ENCODE data around the gene OGN. TPM values are rescaled to one million over a fixed set of nuclear protein-coding genes. Genes with fewer than 3 reads are reported as not detected.

OGN gene
- total RNA-seq, 1 donor from 2014 or later = 9.3 TPM

- no peak for ATAC-seq
- intact Hi-C loops (cut with DNase I) = no loop called here
These were observed 4.5 kb upstream of the OGN start for GRCh38 chr9:92408747-92409478.

DNA sequence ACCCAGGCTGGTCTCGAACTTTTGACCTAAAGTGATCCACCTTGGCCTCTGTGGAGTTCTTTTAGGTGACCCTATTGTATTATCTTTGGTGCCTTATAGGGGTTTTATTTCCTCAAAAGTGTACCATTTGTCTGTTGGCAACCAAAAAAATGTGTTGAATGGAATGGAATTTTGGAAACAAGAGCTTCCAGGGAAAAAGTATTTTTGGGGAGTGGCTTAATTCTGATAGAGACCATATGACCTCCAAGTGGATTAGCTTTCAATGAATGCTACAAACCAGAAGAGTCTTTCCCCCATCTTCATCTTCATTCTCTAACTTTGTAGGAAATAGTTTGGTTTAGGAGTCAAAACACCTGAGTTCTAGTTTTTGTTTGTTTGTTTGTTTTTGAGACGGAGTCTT, 3.4 kb upstream of the OGN start:
- intact Hi-C loops (cut with DNase I) = no loop called here
- ATAC-seq (no peak), DNase-seq (ENCODE audit: missing footprints) (no peak)

More at GRCh38 chr9:92408747-92409478, 4.5 kb upstream of the OGN start:
- no peak for DNase-seq (ENCODE audit: missing footprints)

DNA sequence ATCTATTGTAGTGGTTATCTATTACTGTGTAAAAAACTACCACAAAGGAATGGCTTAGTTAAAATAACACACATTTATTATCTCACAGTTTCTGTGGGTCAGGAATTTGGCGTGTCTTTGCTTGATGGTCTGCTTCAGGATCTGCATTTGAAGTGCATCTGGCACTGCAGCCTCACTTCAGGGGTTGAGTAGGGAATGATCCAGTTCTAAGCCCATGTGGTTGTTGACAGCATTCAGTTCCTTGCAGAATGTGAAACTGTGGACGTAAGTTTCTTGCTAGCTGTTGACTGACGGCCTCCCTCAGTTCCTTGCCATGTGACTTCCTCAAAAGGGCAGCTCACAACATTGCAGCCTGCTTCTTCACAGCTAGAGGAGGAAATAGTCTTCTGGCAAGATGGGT, 2.1 kb upstream of the OGN start:
- intact Hi-C loops (cut with DNase I) = no loop called here
- ATAC-seq (peak; percentile 85), DNase-seq (ENCODE audit: missing footprints) (no peak)

- no peak for ATAC-seq
- DNase-seq (ENCODE audit: missing footprints) = no peak
- intact Hi-C loops (cut with DNase I) = no loop called here
These were observed 1.4 kb upstream of the OGN start for GRCh38 chr9:92405818-92406217.

DNA sequence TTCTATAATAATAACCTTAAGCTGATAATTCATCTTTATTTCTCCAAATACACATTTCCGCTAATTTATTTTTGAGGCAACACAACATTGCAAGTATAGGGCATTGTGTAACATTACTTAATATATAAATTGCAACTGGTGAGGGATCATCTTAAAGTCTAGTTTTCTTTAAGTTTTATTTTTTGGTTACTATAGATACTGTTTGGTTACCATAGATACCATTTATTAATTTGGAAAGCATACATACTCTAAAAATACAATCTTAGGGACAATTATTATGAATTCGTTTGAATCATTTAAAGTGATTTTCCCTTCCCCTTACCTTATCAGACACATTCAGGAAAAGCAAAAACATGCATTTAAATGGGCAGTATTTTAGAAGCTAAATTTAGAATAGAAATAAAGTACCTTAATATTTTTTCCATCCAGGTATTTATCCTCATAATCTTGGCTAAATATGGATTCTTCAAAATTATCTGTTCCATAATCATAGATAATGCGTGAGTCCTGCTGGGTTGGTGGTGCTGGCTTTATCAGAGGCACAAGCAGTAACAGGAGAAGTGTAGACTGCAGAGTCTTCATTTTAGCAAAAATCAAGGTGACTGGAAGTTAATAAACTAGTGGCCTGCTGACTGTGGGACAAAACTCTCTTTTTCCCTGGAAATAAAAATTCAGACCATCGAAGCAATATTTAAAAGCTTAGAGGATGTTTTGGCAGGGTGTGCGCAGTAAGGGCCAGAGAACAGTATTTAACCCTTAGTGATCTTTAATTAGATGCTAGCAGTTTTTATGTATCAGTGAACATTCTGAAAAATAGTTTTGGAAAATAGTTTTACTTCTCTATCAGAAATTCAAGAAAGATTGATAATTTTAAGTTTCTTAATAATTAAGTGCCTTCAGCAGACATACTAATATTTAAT, 1.3 kb downstream of the OGN start:
- intact Hi-C loops (cut with DNase I) = no loop called here
- ATAC-seq = no peak
- no peak for DNase-seq (ENCODE audit: missing footprints)

- DNase-seq (ENCODE audit: missing footprints) = no peak
- intact Hi-C loops (cut with DNase I) = no loop called here
These were observed 2.0 kb downstream of the OGN start for GRCh38 chr9:92402360-92402759.

GRCh38 chr9:92397853-92398252, 6.5 kb downstream of the OGN start:
- intact Hi-C loops (cut with DNase I) = no loop called here
- no peak for DNase-seq (ENCODE audit: missing footprints)
- no peak for ATAC-seq

More at GRCh38 chr9:92402360-92402759, 2.0 kb downstream of the OGN start:
- ATAC-seq = no peak

DNA sequence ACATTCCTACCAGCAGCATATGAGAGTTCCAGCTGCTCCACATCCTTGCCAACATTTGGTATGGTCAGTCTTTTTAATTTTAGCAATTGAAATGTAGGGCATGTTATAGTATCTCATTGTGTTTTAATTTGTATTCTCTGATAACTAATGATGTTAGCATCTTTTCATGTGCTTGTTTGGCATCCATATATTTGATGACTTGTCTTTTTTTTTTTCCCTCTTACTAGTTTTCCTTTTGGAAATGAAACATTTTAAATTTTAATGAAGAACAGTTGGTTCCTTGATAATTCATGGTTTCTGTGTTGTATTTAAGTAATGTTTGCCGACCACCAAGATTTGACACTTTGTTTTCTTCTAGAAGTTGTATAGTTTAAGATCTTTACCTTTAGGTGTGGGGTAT, 8.8 kb downstream of the OGN start:
- intact Hi-C loops (cut with DNase I) = no loop called here
- ATAC-seq (no peak), DNase-seq (ENCODE audit: missing footprints) (no peak)

- intact Hi-C loops (cut with DNase I) = no loop called here
- no peak for ATAC-seq
- DNase-seq (ENCODE audit: missing footprints) = no peak
These were observed 10.7 kb downstream of the OGN start for GRCh38 chr9:92393686-92394085.

GRCh38 chr9:92392690-92393089, 11.7 kb downstream of the OGN start:
- intact Hi-C loops (cut with DNase I) = no loop called here

GRCh38 chr9:92385953-92386352, 18.4 kb downstream of the OGN start:
- intact Hi-C loops (cut with DNase I) = no loop called here
- DNase-seq (ENCODE audit: missing footprints) = no peak
- ATAC-seq = no peak

More at GRCh38 chr9:92392690-92393089, 11.7 kb downstream of the OGN start:
- DNase-seq (ENCODE audit: missing footprints) (no peak), ATAC-seq (no peak)

GRCh38 chr9:92385477-92385876, 18.9 kb downstream of the OGN start:
- DNase-seq (ENCODE audit: missing footprints) (no peak), ATAC-seq (no peak)
- intact Hi-C loops (cut with DNase I) = no loop called here

GRCh38 chr9:92385001-92385400, 19.4 kb downstream of the OGN start:
- intact Hi-C loops (cut with DNase I) = no loop called here
- ATAC-seq (peak; percentile 48), DNase-seq (ENCODE audit: missing footprints) (no peak)

DNA sequence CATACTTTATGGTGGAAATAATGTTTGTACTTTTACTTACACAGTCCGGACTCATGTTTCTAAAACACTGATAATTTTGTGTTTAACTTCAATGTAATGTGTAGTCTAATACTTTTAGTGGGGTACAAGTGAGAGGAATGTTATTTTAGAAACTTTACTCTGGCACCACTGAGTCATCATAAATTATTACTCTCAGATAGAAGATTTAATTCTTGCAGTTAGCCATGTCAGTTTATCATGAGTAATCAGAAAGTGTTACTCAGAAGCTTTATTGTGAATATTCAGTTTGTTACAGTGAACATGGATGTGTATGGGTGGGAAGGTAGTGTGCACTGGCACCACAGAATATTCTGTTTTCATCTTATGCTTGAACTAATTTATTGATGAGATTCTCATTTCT, 20.0 kb downstream of the OGN start:
- DNase-seq (ENCODE audit: missing footprints) = no peak
- no peak for ATAC-seq
- intact Hi-C loops (cut with DNase I) = no loop called here

- ATAC-seq = no peak
- DNase-seq (ENCODE audit: missing footprints) = no peak
- intact Hi-C loops (cut with DNase I) = no loop called here
These were observed 22.6 kb downstream of the OGN start for GRCh38 chr9:92381775-92382174.

- ATAC-seq (no peak), DNase-seq (ENCODE audit: missing footprints) (no peak)
- intact Hi-C loops (cut with DNase I) = no loop called here
These were observed 23.8 kb downstream of the OGN start for GRCh38 chr9:92380603-92381002.

- intact Hi-C loops (cut with DNase I) = no loop called here
- DNase-seq (ENCODE audit: missing footprints) (no peak), ATAC-seq (no peak)
These were observed 25.4 kb downstream of the OGN start for GRCh38 chr9:92378865-92379560.

GRCh38 chr9:92377876-92378275, 26.5 kb downstream of the OGN start:
- intact Hi-C loops (cut with DNase I) = no loop called here
- DNase-seq (ENCODE audit: missing footprints) (no peak), ATAC-seq (no peak)

DNA sequence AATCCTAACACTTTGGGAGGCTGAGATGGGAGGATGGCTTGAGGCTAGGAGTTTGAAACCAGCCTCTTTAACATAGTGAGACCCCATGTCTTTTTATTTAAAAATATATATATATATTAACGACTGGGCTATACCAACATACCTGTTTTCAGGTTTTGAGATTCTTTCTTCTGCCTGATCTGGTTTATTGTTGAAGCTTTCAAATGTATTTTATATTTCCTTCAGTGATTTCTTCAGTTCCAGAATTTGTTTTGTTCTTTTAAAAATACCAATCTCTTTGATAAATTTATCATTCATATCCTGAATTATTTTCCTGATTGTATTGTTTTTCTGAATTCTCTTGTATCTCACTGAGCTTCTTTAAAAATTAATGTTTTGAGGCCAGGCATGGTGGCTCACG, 31.2 kb downstream of the OGN start:
- no peak for DNase-seq (ENCODE audit: missing footprints)
- intact Hi-C loops (cut with DNase I) = no loop called here

GRCh38 chr9:92369075-92369474, 35.3 kb downstream of the OGN start:
- ATAC-seq = no peak
- no peak for DNase-seq (ENCODE audit: missing footprints)
- intact Hi-C loops (cut with DNase I) = no loop called here

More for the DNA sequence above, 31.2 kb downstream of the OGN start:
- no peak for ATAC-seq
